Measurements from ENCODE around the gene PTPRN2. TPM values are rescaled to one million over a fixed set of nuclear protein-coding genes. Genes with fewer than 3 reads are reported as not detected.
A peak's percentile ranks its signal among the peaks of the same experiment; 100 is the strongest.

The PTPRN2 gene
- total and polyA plus RNA-seq, 2 donors from 2014 or later = 4.8 to 6.2 TPM

DNA sequence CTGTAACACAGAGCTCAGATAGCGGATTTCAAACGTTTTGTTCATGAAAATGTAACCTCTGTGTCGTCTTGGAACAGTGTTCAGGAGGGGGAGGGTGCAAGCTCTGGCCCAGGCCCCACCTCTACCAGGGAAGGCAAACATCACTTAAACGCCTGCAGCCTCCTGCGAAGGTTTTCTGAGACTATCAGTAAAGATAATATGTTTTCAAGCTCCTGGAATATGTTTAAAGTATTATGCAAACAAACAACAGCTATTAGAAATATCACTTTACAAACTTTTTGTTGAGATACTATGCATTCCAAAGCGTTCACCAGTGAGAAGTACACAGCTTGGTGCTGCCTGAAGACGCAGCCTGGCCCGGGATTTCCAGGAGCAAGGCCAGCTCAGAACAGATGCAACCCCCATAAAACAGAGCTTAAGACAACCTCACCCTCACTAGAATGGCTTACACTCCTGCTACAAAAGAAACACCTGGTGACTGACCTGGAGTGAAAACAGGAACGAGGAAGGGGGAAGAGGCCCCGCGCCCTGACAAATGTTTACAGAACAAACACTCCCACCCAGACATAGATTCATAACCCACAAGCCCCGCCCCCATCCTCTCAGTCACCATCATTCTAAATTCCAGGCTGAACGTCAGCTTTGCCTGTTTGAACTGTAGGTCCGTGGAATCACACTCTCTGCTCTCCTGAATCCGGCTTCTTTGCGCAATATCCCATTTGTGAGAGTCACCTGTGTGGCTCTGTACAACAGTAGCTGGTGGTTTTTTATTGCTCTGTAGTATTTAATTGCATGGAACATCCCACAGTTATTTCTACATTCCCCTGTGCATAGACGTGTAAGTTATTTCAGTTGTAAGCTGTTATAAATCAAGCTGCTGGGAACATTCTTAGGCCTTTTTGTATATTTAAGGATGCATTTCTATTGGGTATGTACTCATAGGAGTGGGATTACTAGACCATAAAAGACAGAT lies 155.0 kb downstream of the PTPRN2 start:
- Histone ChIP-seq H3K4me3 (ENCODE audit: low read length in 3 of 3) (no peak overlapping the region), H3K27ac (ENCODE audit: low read depth in 2 of 2, low read length in 2 of 2) (peak overlapping the region in 1 of 2 donors; percentile 14), H3K9ac (ENCODE audit: low read length in 3 of 3) (no peak overlapping the region), H3K9me3 (ENCODE audit: control insufficient read depth in 2 of 3, insufficient read depth in 1 of 3, low read length in 3 of 3) (no peaks in the 10 kb centered on the region), H3K4me1 (ENCODE audit: control insufficient read depth in 2 of 3, insufficient read depth in 2 of 3, low read depth in 1 of 3, low read length in 3 of 3) (peaks cover 0 to 5% (median 0%) of the 10 kb centered on the region in 3 donors), H3K36me3 (ENCODE audit: control insufficient read depth in 2 of 3, insufficient read depth in 3 of 3, low read length in 3 of 3) (no peaks in the 10 kb centered on the region), H3K27me3 (ENCODE audit: control insufficient read depth, insufficient read depth, low read length) (no peaks in the 10 kb centered on the region)
- TF ChIP-seq, protein P1, sequence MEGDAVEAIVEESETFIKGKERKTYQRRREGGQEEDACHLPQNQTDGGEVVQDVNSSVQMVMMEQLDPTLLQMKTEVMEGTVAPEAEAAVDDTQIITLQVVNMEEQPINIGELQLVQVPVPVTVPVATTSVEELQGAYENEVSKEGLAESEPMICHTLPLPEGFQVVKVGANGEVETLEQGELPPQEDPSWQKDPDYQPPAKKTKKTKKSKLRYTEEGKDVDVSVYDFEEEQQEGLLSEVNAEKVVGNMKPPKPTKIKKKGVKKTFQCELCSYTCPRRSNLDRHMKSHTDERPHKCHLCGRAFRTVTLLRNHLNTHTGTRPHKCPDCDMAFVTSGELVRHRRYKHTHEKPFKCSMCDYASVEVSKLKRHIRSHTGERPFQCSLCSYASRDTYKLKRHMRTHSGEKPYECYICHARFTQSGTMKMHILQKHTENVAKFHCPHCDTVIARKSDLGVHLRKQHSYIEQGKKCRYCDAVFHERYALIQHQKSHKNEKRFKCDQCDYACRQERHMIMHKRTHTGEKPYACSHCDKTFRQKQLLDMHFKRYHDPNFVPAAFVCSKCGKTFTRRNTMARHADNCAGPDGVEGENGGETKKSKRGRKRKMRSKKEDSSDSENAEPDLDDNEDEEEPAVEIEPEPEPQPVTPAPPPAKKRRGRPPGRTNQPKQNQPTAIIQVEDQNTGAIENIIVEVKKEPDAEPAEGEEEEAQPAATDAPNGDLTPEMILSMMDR (IDR thresholded peaks at IDR 0.05; ENCODE audit: borderline replicate concordance, extremely low read depth, insufficient read depth) = no peak
- intact Hi-C loops (cut with DNase I) = no loop called here
- peak in 4 of 5 donors; percentile 75 to 84 (median 80) for DNase-seq
- FAIRE-seq = no peak

GRCh38 chr7:158431941-158432347 lies 155.7 kb downstream of the PTPRN2 start:
- H3K27ac ChIP-seq (ENCODE audit: low read depth in 2 of 2, low read length in 2 of 2) = no peak overlapping the region
- DNase-seq = peak in 2 of 5 donors; percentile 13 to 64

DNA sequence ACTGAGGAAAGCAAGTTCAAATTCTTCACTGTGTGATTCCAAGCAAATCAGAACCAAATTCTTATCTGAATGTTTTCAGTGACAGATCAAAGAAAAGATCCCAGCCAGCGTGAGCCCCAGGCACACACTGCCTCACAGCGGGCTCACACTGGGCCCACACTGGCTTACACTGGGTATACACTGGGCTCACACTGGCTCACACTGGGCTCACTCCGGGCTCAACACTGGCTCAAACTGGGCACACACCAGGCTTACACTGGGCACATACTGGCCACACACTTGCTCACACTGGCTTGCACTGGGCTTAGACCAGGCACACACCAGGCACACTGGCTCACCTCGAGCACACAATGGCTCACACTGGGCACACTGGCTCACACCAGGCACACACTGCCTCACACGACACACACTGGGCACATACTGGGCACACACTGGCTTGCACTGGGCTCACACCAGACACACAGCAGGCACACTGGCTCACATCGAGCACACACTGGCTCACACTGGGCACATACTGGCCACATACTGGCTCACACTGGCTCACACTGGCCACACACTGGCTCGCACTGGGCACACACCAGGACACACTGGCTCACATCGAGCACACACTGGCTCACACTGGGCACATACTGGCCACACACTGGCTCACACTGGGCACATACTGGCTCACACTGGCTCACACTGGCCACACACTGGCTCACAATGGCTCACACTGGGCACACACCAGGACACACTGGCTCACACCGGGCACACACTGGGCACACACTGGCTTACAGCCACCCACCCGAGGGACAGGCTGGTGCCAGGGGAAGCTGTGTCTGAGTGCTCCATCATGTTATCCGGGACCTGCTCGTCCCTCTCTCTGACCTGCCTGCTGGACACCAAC lies 156.3 kb downstream of the PTPRN2 start:
- H3K4me3 ChIP-seq (ENCODE audit: low read length in 3 of 3) = no peak overlapping the region

More at GRCh38 chr7:158431941-158432347, 155.7 kb downstream of the PTPRN2 start:
- no peak overlapping the region for H3K9ac ChIP-seq (ENCODE audit: low read length in 3 of 3)
- H3K4me3 ChIP-seq (ENCODE audit: low read length in 3 of 3) = no peak overlapping the region
- no peaks in the 10 kb centered on the region for H3K9me3 ChIP-seq (ENCODE audit: control insufficient read depth in 2 of 3, insufficient read depth in 1 of 3, low read length in 3 of 3)
- no peaks in the 10 kb centered on the region for H3K27me3 ChIP-seq (ENCODE audit: control insufficient read depth, insufficient read depth, low read length)
- peaks cover 0 to 5% (median 0%) of the 10 kb centered on the region in 3 donors for H3K4me1 ChIP-seq (ENCODE audit: control insufficient read depth in 2 of 3, insufficient read depth in 2 of 3, low read depth in 1 of 3, low read length in 3 of 3)
- H3K36me3 ChIP-seq (ENCODE audit: control insufficient read depth in 2 of 3, insufficient read depth in 3 of 3, low read length in 3 of 3) = no peaks in the 10 kb centered on the region
- intact Hi-C loops (cut with DNase I) = no loop called here
- TF ChIP-seq, protein P1 (IDR thresholded peaks at IDR 0.05; ENCODE audit: borderline replicate concordance, extremely low read depth, insufficient read depth) = no peak
- no peak for FAIRE-seq

More for the DNA sequence above, 156.3 kb downstream of the PTPRN2 start:
- Histone ChIP-seq H3K4me1 (ENCODE audit: control insufficient read depth in 2 of 3, insufficient read depth in 2 of 3, low read depth in 1 of 3, low read length in 3 of 3) (peaks cover 0 to 5% (median 0%) of the 10 kb centered on the region in 3 donors), H3K27ac (ENCODE audit: low read depth in 2 of 2, low read length in 2 of 2) (no peak overlapping the region), H3K9ac (ENCODE audit: low read length in 3 of 3) (no peak overlapping the region), H3K36me3 (ENCODE audit: control insufficient read depth in 2 of 3, insufficient read depth in 3 of 3, low read length in 3 of 3) (no peaks in the 10 kb centered on the region), H3K9me3 (ENCODE audit: control insufficient read depth in 2 of 3, insufficient read depth in 1 of 3, low read length in 3 of 3) (no peaks in the 10 kb centered on the region), H3K27me3 (ENCODE audit: control insufficient read depth, insufficient read depth, low read length) (no peaks in the 10 kb centered on the region)
- intact Hi-C loops (cut with DNase I) = no loop called here
- FAIRE-seq (no peak), DNase-seq (no peak)
- TF ChIP-seq, protein P1 (IDR thresholded peaks at IDR 0.05; ENCODE audit: borderline replicate concordance, extremely low read depth, insufficient read depth) = no peak

Data from kidney (tissue), 14 donors.